ENCODE results near the gene ELAVL1.
A peak's percentile ranks its signal among the peaks of the same experiment; 100 is the strongest.
"Not testable (repeated sequence)": the region's sequence is repeated elsewhere in the genome, so short reads cannot be mapped to it uniquely, and the experiment has no call there.

Gene ELAVL1

DNA sequence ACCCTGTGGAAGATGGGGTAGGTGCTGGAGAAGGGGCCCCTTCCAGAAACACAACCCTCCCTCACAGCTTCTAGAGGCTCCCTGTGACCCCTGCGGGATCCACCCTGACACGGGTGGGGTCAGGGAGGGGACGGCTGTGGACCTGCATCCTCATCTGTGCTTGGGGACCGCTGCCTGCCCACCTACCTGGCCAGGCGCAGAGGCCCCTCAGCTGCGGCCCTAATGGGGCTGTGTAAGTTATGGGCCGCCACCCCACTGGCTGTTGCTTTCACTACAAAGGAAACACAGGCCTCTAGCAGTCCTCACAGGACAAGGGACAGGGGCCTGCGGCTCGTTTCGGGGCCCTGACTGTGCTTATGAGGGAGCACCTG is 72.5 kb downstream of the ELAVL1 start:
- no peak for DNase-seq

DNA sequence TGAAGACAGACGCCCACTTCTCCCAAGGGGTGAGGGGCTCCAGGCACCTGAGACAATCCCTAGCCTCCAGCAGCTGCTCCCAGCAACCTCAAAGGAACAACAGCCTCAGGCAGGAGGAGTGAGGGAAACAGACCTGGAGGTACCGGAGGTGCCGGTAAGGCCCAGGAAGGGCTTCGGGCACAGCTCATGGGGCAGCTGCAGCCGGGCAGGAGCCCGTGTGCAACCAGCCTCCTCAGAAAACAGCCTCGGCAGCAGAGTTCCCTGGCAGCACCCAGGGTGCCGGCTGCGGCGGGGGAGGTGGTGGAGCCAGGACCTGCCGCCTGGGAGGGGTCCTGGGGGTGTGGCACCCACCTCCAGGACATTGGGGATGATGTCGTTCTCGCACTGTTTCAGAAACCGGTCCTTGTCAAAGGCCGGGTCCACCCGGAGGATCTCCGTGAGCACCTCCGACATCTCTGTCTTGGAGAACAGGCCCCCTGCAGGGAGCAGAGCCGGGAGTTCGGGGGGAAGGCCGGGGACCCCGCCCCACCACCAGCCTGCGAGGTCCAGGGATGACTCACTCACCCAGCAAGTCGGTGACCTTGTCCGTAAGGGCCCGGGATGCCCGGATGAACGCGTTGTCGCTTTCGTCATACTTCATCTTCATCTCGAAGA is 73.0 kb downstream of the ELAVL1 start:
- no peak for DNase-seq

DNA sequence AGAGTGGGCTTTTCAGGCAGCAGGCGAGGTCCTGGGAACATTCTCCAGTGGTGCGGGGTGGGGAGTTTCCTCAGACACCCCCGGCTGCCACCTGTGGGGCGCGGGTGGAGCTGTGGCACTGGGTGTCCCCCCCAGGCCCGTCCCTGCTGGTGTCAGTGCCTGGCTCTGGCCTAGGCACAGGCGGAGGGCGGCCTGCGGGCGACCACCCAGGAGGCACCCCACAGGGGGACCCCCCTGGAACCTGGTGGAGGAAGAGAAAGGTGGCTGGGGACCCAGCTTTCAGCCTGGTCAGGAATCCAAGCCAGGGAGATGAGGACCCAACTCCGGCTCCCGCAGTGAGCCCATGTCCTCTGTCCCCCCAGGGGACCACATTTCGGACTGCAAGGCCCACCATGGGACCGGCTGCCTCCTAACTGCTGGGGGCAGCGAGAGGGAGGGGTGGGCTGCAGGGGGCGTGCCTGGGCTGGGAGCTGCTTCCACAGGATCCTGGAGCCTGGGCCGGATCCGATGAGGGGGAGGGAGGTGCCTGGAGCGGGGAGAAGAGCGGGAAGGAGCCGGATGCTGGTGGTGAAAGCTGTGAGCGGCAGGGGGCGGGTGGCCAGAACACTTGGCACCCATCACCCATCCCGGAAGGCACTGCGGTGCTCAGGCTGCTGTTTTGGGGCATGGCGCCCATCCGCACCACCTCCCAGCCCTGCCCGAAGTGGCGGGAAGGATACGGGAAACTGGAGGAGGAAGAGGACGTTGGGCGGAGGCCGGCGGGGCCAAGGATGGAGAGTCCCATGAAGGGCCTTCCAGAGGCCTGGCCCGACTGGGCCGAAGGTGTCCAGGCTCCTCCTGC is 74.0 kb downstream of the ELAVL1 start:
- no peak for DNase-seq

DNA sequence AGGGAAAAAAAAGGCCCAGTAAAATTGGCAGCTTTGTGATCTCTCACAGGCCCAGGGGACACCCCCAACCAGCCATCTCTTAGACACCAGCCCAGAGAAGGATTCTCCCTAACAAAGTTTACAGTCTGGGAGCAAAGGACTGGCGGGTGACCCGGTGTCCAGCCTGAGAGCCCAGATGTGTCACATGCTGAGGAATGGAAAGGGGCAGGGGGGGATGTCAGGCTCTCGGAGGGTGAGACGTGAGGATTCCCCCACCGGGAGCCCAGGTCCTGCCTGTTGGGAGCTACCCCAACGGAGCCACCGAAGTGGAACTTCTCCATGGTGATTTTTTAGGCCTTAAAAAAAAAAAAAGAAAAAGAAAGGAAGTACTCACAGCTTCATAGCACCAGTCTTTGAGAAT is 74.7 kb downstream of the ELAVL1 start:
- no peak for DNase-seq

DNA sequence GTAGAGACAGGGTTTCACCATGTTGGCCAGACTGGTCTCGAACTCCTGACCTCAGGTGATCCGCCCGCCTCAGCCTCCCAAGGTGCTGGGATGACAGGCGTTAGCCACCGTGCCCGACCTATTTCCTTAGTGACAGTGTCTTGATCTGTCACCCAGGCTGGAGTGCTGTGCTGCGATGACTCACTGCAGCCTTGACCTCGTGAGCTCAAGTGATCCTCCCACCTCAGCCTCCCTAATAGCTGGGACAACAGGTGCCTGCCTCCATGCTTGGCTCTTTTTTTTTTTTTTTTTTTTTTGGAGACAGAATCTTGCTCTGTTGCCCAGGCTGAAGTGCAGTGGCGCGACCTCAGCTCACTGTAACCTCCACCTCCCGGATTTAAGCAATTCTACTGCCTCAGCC is 75.4 kb downstream of the ELAVL1 start:
- not testable (repeated sequence) for DNase-seq

DNA sequence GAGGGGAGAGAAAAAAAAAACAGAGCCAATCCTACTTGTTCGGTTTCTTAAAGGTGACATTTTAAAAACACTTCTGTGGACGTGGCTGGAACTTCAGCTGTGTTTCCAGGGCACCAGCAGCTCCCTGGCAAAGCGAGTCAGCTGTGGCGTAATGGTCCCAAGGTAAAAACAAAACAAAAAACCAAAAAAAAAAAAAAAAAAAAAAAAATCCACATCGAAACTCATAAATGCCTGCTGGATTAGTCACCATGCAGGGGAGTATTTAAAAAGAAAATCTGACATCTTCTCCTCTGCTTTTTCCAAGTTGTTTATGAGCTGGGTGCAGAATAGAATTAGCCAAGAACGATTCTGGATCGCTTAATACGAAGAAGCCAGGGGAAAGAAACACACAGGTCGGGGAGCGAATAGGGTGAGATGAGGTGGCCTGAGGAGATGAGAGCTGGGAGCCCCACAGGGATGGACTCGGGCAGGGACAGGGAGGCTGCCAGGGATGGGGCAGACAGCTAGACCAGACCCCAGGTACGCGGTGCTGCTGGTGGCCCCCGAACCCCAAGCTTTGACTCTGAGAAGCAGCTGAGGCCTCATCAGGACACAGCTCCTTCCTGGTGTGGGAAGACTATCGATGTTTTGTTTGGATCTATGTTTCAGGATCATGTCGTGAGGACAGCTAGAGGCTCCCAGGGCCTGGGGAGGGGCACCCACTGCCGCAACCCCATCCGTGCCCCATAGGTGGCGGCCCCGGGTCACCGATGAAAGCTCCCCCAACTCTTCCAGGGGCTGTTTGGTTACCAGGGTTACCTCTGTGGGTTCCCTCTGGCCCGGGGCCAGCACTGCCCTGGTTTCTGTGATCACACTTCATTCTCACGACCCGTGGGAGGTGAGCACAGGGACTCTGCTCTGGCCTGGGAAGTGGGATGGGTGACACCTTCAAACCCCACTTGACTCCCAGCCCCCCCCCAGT is 76.4 kb downstream of the ELAVL1 start:
- DNase-seq, result peak; percentile 71

DNA sequence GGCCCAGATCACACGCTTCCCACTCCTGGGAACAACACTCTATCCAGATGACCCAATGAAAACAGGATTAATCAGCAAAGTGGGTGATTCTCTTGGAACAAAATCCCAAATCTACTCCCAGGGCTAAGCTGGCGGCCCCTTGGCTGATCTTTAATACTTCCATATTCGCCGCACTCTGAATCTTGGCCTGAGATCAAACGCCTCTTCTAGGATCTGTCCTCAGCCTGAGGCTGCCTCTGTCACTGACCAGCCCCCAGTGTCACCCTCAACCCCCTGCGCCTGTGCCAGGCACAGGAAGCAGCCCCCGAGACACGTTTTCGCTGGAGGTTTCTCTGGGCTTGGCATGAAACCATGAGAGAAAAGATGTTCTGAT is 77.1 kb downstream of the ELAVL1 start:
- DNase-seq, result no peak

DNA sequence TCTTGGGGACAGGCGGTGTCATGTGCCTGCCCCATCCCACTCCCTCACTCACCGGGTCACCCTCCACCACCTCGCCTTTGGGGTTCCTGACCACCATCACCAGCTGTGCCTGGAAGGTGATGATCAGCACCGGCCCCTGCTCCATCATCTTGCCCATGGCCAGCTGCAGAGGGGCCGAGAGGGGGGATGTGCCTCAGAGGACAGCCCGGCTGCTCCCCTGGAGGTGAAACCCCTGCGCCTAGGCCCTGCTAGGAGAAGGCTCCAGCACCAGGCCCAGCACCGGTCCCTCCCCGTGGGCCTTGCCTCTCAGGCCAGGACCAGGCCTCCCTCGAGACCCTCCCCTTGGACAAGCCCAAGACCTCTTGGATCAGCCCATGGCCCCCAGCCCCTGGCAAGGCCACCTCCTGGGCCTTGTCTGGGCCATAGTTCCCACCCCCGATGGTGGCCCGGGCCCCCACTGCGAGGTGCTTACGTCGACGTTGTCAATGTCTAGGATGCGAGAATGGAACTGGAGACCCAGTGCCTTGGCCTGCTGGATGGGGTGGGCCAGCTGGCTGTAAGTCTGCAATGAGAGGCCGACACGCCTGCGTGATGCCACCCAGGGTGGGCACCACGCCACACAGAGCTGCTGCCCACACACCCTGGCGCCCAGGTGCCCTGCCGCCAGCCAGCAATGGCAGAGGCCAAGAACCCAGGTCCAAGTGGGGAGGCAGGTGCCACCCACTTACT is 77.7 kb downstream of the ELAVL1 start:
- DNase-seq, result no peak

DNA sequence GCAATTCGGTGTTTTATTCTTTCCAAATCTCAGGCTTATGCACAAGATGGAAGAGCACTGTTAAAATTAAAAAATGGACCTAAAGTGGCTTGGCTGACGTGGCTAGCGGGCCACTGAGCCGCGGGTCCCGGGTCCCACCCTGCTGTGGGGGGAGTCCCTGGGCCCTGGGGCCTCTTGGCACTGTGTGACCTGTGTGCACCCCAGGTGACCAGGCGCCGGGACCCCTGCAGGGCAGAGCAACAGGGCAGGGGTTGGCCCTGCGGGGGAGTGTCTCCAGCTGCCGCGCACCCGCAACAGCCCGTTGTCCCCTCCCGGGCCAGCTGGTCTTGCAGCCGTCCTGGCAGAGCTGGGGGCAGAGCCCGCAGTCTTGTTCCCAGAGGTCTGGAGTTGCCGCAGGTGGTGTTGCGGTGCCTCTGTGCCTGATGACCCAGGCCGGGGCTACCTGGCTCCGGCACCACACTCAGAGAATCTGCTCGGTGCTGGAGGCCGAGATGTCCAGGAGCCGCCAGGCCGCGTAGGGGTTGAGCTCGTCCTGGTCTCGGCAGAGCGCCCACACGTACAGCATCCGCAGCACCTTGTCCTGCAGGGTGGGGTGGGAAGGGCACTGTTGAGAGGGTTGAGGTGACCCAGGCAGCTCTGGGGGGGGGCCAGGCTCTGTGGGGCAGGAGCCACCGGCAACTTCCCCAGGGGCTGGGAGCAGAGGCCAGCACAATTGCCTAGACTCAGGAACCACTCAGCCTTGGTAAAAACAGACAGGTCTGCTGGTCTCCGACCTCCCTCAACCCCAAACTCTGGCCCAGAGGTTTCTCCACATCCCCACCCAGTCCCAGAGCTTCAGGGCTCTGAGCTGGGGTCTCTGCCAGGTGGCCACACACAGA is 78.5 kb downstream of the ELAVL1 start:
- no peak for DNase-seq

DNA sequence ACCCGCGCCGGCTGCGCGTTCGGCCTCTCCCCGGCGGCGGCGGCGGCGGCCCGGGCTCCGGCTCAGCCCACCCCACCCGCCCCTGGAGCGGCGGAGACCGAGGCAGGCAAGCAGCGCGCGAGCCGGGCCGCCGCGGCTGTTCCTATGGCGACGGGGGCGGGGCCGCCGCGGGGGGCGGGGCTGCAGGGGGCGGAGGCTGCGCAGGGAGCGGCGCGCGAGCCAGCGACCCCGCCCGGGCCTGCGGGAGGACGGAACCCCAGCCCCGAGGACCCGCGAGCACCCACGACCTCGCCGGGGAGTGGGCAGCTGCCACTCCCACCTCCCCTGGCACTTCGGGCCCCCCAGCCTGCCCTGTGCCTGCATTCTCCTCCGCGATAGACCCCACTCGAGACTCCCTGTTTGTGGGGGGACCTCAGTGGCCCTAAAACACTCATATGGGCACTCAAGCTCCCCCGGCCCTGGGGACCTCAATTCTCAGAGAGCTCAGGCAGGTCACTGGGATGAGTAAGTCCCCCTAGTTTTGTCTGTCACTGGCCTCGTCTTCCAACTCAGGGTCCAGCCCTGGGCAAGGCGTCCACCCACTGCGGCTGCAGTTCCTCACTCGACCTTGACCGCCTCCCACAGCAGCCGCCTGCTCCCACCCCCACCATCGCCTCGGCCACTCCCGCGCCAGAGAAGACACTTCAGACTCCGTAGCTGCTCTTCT is 79.3 kb downstream of the ELAVL1 start, which contains the start of gene CTXN1:
Gene CTXN1 (minus strand): TSS at position 115 of the 706 bp plus-strand sequence. CDS start 597 bp downstream, outside the sequence.
- peak; percentile 80 for DNase-seq

DNA sequence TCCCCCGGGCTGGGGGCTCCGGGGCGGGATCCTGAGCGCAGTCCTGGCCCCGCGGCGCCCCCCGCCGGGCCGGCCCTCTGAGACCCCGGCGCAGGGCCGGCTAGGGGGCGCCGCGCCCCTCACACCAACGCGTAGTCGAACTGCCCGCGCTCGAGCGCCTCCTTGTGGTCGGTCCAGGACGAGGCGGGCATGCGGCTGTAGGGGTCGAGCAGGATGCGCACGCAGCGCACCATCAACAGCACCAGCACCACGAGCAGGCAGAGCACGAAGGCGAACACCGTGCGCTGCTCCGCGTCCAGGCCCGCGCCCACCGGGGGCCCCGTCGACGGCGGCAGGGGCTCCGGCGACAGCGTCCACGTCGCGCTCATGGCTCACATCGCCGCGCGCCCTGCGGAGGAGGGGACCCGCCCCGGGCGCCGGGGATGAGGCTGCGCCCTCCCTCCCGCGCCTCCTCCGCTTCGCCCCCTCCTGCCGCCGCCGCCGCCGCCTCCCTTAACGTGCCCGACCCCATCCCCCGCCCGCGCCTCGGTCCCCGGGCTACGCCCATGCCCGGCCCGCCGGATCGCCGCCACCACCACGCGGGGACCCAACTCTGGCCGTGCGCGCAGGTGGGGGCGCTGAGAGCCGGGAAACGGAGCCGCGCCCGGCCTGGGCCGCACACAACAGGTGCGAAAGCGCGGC is 80.1 kb downstream of the ELAVL1 start:
- peak; percentile 74 for DNase-seq

DNA sequence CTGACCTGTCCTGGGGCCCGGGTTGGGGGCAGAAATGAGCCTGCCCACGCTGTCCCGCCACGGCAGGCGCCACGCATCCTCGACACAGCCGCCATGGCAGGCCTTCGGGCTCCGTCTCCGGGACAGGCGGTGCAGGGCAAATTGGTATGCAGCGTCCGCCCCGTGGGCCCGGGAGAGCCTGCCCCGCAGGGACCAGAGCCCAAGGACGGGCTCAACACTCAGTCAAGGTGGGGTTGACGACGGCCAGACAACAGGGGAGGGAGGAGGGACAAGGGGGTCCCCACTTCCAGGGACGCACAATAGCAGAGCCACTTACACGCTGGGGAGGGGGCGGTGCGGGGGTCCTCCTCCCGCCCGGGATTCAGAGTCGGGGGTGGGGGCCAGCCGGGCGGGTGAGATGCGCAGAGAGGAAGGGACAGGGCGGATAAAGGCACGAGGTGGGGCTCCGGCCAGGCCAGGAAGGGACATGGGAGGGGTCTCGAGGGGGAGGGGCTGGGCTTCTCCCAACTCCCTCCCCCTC is 80.7 kb downstream of the ELAVL1 start:
- DNase-seq, result no peak

DNA sequence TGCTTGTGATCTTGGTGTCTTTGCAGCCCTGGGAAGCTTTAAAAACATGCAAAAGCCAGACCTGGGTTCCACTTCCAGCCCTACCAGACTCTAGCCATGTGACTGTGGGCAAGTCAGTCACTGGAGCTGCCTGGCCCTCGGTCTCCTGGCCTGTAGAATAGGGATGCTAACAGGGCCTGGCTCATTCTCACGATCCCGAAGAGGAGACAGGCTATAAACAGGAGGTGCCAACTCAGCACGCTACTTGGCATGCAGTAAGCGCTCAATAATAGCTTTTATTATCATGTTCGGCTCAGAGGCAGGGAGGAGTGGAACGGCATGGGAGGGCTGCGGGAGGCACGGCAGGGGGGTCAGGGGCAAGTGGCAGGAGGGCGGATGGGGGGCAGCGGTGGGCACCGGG is 81.2 kb downstream of the ELAVL1 start:
- no peak for DNase-seq

DNA sequence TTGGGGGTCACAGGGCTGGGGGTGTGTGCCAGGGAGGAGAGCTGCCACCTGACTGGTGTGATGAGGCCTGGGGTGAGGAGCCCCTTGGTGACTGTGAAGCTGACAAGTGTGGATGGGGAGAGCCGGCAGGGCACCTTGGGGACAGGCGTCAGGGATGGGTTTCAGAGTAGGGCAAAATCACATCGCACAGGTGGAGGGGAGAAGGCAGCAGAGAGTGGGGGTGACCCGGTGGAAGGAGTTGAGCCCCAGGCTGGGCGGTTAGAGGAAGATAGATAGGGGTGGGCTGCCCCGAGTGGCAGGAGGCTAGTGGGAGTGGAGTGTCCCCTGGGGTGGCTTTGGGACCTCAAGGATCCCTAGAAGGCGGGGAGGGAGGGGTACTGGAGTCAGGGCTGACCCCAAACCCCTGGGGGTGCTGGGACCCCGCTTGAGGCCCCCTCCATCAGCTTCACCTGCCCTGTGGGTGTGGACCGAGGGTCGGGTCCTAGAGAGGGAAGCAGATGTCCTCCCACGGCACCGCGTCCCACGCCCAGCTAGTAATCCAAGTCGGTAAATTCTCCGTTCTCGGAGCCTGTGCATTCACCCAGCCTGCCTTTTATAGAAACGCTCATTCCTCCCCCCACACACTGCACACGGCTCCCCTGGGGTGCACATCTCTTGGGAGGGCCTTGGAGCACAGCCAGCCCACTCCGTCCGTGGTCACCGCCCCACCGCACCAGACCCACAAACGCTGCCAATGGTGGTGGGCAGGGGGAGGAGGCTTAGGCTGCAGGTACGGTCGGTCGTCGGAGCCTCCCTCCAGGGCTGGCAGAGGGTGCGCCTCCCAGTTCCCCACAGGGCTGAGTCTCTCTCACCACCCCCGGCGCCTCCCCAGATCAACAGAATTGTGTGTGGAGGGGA is 81.9 kb downstream of the ELAVL1 start:
- no peak for DNase-seq

DNA sequence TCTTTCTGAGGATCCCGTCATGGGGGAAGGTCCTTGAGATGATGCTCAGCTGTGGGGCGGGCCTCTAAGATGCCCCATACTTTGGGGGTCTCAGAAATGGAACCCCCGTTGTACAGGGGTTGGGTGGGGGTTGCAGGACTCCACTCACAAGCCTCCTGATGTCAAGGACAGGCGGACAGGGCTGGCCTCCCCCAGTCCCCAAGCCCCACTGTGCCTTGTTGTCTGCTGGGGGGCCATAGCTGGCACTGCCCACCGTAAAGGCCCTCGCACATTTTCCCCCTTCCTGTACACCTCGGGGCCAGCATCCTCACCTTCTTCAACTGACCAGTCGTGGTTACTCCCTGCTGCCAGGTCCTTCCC is 82.6 kb downstream of the ELAVL1 start:
- DNase-seq, result no peak

DNA sequence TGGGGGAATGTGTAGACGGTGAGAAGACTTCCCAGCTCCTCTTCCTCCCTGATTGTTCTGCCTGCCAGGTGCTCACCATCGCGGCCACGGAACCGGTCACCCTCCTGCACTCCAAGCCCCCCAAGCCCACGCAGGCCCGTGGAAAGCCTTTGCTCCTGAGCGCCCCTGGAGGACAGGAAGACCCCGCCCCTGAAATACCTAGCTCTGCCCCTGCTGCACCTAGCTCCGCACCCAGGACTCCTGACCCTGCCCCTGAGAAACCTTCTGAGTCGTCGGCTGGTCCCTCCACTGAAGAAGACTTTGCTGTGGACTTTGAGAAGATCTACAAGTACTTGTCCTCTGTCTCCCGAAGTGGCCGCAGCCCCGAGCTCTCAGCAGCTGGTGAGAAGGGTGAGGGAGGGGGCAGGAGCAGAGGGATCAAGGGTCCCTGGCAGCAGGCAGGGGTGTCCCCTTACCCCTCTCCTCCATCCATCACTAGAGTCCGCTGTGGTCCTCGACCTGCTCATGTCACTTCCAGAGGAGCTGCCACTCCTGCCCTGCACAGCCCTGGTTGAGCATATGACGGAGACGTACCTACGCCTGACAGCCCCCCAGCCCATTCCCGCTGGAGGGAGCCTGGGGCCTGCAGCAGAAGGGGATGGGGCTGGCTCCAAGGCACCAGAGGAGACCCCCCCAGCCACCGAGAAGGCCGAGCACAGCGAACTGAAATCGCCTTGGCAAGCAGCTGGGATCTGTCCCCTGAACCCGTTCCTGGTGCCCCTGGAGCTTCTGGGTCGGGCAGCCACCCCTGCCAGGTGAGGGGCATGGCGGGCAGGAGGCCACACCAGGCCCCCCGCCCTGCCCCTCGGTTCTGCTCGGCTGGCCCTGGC is 83.2 kb downstream of the ELAVL1 start:
- no peak for DNase-seq

DNA sequence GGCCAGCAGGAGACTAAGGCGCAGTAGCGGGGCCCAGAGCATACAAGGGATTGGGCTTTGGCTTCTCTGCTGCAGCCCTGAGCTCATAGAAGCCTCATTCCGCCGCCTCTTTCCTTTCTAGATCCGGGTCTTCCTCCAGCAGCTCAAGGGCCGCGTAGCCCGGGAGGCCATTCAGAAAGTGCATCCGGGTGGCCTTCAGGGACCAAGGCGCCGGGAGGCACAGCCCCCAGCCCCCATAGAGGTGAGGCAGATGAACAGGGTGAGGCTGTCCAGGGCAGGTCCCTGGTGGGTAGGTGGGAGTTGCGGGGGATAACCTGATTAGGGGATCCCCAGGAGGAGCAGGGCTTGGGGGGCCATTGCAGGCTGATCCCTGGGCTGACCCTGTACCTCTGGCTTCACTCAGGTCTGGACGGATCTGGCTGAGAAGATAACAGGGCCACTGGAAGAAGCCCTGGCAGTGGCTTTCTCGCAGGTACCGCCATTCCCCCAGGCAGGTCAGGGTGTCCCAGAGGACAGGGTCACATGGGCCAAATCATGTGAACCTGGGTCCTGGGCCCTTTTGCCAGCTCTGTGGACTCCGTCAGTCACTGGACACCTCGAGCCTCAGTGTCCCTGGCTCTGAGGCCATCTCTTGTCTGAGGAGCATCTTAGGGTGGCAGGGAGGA is 84.0 kb downstream of the ELAVL1 start:
- DNase-seq, result no peak
